ENCODE results near the gene AGT.
"Not testable (repeated sequence)": the region's sequence is repeated elsewhere in the genome, so short reads cannot be mapped to it uniquely, and the experiment has no call there.

AGT gene

DNA sequence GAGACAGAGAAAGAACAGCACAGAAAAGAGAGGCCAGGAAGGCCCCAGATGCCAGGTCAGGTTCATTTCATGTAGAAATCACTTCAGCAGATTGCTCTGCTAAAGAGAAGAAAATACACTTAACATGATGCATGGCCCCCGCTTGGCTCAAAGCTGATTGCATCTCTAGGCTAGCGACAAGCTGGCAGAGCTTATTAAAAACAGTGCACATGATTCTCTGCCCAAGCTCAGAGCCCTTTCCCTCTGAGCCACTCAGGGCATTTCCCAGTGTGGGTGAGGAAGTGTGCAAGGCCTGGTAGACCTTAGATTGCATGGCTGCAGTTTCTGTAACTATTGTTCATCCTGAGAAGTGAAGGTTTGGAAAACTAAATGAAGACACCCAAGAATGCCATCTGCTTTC, 30.0 kb upstream of the AGT start:
- DNase-seq: no peak

DNA sequence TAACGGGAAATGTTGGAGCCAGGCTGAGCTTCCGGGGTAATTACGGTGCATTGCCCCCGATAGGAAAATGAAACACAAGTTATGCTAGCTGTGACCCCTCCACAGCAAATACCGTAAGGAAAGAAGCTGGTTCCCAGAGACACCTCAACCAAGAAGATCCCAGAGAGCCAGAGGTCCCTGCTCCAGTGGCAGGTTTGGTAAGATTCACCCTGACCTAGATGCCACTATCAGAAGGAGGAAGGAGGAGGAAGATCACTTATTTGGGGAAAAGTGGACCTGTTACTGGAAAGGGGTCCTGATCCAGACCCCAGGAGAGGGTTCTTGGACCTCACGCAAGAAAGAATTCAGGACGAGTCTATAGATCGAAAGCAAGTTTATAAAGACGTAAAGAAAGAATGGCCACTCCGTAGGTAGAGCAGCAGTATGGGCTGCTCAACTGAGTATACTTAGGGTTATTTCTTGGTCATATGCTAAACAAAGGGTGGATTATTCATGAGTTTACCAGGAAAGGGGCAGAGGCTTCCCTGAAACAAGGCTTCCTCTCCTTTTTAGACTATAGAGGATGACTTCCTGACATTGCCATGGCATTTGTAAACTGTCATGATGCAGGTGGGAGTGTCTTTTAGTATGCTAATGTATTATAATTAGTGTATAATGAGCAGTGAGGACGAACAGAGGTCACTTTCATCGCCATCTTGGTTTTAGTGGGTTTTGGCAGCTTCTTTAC, 25.8 kb upstream of the AGT start:
- no peak for DNase-seq

DNA sequence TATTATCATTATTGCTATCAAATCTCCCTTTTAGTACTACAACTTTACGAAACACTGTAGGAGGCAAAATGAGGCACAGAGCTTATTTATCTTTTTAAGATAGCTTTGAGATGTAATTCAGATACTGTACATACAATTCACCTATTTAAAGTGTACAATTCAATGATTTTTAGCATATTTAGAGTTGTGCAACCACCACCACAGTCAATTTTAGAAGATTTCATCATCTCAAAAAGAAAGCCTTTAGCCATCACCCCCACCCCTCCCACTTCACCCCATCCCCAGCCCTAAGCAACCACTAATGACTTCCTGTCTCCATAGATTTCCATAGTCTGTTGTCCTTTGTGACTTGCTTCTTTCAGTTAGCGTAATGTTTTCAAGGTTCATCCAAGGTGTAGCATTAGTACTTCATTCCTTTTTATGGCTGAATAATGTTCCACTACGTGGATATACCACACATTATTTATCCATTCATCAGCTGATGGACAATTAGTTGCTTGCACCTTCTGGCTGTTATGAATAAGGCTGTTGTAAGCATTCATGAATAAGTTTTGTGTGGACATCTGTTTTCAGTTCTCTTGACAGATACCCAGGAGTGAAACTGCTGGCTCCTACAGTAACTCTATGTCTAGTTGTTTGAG, 23.8 kb upstream of the AGT start:
- DNase-seq: no peak

DNA sequence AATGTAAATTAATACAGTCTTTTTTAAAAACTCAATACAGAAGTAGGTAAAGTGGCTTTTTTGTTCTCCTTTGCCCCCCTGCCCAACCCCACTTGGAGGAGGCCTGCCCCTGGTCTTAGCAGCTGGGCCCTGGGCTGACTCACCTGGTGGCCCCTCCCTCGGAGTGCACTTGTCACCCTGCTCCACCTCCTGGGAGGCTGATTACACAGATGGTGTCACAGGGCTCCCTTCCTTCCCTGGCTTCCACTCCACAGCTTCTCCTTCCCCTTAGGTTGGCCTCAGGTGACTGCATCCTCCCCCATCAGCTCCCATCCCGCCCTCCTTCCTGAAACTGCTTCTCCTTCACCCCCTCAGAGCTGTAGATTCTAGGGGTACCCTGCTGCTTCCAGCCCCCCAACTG, 21.5 kb upstream of the AGT start:
- DNase-seq: no peak

DNA sequence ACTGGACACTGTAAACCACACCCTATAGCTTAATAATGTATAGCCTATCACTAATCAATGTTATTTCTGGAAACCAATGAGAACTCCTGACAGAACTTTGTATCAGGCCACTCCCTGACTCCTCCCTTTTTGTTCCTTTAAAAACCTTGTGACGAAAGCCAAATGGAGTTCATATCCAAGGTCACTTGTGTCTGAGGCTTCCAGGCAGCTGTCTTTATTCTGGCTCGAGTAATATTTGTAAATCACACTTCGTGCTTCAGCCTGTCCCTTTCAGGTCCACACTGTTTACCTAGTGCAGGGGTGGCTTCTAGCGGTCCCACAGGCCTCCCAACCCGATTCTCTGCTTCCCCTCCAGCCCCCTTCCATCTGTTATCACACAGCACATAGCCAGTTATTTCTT, 17.1 kb upstream of the AGT start:
- DNase-seq: no peak

DNA sequence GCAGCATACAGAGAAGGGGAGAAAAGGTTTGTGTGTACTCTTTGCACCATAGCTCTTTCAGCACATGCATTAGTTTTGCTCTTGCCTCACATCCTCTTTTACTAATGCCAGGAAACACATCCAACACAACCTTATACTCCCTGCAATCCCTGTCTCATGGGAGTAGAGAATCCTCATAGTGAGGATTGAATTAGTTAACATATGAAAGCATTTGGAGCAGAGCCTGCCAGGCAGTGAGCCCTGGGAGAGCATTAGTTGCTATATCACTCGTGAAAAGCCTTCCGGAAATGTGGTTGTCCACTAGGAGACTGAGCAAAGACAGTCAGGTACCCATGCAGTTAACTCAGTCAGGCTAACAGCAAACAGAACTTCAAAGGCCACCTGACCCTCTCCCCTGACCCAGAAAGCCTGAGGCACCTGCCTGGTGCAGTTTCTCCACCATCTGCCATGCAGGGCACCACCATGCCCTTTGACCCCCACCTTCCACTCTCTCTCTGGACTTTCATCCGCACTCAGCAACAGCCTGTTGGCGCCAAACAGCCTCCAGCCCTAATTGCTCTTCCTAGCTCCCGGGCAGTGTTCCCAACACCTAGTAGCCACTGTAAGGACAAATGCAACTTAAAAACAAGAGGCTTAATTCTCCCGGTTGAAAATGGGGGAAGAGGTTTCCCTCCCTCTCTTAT, 14.9 kb upstream of the AGT start:
- DNase-seq: no peak

DNA sequence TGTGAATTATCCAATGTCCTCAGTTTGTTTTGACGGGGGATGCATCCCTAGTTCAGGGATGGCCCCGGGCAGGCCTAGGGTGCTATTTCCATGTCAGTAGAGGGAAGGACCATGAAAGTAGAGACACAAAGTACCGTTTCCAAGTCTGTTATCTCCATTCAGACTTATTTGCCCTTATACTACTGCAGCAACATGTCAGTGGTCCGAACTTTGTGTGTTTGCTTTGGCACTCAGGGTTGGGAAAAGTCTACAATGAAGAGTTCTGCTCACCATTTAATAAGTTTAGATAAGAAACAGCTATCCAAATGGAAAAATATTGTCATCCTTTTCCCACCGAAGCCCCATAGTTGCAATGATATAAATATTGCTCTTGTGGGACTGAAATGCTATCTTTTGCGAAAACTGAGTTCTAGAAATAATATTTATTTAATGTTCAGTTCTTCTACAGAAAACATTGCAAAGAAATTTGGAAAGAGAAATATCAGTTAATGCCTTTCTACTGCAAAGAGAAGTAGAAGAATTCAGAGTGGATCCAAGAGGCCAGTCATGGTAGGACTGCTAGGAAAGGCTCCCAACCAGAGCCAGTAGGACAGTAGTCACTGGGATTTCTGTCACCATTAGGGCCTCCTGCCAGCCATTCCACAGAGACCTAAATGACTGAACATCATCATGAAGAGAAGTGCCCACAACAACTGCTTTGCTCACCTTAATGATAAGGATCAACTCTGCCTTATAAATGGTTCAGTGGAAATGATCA, 11.5 kb upstream of the AGT start:
- no peak for DNase-seq

DNA sequence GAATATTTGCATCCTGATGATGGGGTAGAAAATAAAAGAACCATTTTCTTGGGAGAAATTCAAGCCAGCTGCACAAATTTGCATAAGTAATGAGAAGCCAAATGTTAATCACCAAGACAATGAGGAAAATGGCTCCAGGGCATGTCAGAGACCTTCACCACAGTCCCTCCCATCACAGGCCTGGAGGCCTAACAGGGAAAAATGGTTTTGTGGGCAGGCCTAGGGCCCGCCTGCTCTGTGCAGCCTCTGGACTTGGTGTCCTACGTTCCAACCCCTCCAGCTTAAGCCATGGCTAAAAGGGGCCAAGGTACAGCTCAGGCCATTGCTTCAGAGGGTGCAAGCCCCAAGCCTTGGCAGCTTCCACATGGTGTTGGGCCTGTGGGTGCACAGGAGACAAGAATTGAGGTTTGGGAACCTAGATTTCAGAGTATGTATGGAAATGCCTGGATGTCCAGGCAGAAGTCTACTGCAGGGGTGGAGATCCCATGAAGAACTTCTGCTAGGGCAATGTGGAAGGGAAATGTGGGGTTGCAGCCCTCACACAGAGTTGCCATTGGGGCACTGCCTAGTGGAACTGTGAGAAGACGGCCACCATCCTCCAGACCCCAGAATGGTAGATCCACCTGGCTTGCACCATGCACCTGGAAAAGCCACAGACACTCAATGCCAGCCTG, 8.1 kb upstream of the AGT start:
- not testable (repeated sequence) for DNase-seq

DNA sequence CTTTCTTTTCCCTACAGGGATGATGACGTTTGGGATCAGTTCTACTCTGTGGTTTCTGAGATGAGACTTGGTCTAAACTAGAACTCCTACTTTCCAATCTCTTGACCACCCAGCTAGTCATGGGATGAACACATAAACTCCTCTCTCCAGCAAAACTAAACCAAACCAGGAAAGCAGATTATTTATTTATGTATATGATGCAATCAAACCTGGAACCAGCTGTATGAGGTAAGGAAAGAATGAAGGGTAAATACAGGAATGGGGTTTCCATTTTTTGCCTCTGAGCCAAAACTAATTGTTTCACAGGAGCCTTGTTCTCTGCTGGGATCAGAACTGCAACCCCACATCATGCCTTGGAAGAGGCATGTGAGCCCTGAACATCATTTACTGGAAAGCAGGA, 3.3 kb upstream of the AGT start:
- no peak for DNase-seq

DNA sequence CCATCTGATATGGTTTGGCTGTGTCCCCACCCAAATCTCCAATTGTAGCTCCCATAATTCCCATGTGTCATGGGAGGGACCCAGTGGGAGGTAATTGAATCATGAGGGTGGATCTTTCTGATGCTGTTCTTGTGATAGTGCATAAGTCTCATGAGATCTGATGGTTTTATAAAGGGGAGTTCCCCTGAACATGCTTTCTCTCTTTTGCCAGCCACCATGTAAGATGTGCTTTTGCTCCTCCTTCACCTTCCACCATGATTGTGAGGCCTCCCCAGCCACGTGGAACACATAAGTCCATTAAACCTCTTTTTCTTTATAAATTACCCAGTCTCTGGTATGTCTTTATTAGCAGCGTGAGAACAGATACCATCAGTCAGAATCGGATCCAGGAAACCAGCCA, 2.5 kb upstream of the AGT start:
- not testable (repeated sequence) for DNase-seq

DNA sequence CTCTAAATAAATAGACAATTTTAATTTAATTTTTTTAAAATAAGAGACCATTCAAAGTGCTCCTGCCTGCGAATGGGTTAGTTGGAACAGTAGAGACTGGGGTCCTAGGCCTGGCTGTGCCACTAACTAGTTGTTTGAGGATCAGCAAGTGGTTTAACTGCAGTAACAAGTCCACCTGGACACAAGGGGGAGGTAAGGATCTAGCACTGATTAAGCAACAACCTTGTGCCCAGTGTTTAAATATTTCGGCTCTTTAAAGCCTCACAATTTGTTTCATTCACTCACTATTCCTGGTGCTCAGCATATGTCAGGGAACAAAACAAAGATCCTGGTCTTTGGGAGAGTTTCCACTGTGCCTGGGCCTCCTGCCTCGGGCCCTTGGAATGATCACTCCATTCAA, 1.6 kb upstream of the AGT start:
- no peak for DNase-seq

DNA sequence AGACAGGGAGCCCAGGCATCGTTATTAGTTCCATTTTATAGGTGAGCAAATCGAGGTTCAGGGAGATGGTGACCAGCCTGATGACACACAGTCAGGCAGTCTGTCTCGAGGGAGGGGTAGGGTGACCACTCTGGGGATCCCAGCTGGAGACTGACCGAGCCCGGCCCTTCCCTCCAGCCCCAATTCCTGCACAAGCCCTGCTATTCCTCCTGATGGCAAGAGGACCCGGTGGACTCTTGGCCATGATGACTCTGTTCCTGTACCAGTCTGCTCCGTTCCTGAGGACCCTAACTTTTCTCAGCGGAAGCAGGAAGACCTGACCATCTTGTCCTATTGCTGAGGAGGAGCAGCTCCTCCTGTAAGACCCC, 391 bp downstream of the AGT start:
- no peak for DNase-seq

DNA sequence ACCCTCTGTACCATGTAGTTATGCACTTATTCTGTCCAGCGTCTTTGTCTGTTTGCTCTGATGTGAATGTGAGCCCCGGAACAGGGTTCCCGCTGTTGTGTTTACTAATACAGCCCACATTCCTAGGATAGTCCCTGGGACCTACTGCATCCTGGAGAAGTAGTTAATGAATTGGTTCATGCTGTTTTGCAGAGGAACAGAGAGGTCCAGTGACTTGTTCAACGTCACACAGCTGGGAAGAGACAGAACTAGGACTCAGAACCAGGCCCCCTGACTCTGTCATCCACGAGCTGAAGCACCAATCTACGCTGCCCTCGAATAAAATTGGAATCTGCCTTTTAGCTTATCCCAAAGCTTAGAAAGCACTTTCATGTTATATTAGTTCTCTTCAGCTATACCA, 784 bp downstream of the AGT start:
- DNase-seq: no peak

DNA sequence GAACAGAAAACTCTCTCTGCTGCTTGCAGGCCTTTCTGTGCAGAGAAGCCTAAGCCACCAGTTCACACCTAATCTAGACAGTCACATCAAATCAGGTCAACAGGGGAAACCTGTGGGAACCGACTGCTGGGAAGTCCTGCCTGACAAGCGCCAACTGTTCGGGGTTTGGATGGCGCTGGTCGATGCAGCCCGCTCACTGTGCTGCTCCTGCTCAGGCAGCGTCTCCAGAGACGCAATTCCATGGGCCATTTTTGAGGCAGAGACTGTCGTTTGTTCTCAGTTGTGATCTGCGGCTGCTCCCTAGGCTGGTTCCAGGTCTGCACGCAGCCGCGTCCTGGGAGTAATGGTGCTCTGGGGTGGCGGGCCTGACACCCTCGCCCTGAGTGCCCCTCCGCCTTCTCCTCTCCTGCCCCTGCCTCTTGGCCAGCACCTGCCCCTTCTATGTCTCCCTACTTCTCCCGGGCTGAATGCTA, 1.4 kb downstream of the AGT start:
- DNase-seq: no peak

DNA sequence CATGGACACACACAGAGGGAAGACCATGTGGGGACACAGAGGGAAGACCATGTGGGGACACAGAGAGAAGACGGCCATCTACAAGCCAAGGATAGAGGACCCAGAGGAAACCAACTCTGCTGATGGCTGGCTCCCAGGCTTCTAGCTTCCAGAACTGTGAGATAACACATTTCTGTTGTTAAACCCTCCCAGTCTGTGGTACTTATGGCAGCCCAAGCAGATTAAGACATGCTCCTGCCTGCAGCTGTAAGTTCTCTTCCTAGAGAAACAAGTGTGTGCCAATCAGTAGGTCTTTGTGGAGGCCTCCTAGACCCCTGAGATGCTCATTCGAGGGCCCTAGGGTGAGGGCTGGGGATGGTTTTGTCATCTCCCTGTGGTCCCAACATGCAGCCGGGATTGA, 2.7 kb downstream of the AGT start:
- DNase-seq: no peak

DNA sequence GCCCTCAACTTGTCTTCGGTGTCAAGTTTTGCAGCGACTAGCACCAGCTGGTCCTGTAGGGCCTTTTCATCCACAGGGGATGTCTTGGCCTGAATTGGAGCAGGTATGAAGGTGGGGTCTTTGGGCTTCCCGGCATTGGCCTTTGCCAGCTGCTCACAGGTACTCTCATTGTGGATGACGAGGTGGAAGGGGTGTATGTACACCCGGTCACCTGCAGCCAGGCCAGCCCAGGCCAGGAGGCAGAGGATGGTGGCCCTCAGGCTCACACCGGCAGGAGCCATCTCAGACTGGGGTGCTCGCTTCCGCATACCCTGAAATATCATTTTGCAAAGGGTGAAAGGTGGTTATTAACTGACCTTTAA, 3.4 kb downstream of the AGT start:
- DNase-seq: no peak

DNA sequence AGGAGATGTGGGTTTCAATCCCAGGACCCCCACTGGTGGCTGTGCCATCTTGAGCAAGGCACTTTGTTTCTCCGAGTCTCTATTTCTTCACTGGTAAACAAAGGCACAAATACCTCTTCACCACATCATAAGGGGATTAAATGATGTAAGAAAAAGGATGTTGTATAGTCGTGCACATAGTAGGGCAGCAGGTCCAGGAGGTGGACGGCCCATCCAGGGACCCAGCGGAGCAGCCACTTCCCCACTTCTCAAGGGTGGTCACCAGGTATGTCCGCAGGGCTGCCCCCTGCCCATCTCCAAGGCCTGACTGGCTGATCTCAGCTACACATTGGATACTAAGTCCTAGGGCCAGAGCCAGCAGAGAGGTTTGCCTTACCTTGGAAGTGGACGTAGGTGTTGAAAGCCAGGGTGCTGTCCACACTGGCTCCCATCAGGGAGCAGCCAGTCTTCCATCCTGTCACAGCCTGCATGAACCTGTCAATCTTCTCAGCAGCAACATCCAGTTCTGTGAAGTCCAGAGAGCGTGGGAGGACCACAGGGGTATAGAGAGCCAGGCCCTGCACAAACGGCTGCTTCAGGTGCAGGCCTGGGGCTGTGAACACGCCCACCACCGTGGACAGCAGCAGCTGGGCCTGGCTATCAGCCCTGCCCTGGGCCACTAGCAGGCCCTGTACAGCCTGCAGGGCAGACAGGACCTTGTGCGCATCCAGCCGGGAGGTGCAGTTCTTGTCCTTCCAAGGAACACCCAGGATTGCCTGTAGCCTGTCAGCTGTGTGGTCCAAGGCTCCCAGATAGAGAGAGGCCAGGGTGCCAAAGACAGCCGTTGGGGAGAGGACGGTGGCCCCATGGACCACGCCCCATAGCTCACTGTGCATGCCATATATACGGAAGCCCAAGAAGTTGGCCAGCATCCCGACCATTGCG, 4.0 kb downstream of the AGT start:
- DNase-seq: no peak

DNA sequence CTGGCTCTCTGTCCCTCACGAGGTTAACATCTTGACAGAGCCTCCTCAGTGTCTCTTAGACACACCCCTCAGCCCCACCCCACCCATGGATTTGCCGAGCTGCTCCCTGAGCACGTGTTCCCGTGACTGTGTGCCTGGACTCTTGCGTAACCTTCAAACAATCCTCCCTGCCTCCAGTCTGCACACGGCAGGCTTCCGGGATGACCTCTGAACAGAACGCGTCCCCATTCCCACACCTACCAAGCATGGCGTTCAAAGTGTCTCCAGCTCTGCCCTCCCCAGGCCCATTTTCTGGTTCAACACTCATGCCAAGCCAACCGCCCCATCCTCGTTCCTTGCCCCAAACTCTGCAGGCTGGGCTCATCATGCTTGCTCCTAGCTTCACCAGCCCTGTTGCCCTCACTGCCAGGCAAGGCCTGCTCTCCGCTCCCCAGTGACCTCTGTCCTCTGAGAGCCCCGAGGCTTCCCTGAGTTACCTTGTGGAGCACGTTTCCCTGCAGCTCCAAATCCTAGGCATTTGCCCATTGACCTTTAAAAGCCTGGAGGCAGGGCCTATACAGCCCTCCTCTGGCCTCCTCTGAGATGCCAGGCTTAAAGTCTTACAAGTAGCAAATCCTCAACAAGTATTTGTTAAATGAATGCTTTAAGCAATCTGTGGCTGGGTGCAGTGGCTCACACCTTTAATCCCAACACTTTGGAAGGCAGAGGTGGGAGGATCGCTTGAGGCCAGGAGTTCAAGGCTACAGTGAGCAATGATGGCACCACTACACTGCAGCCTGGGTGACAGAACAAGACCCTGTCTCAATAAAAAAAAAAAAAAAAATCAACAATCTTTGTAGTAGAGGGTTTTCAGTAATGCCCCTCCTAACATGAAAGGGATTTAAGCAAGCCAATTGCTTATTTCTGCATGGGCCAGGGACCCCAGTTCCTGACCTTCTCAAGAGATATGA, 5.0 kb downstream of the AGT start:
- DNase-seq: no peak

DNA sequence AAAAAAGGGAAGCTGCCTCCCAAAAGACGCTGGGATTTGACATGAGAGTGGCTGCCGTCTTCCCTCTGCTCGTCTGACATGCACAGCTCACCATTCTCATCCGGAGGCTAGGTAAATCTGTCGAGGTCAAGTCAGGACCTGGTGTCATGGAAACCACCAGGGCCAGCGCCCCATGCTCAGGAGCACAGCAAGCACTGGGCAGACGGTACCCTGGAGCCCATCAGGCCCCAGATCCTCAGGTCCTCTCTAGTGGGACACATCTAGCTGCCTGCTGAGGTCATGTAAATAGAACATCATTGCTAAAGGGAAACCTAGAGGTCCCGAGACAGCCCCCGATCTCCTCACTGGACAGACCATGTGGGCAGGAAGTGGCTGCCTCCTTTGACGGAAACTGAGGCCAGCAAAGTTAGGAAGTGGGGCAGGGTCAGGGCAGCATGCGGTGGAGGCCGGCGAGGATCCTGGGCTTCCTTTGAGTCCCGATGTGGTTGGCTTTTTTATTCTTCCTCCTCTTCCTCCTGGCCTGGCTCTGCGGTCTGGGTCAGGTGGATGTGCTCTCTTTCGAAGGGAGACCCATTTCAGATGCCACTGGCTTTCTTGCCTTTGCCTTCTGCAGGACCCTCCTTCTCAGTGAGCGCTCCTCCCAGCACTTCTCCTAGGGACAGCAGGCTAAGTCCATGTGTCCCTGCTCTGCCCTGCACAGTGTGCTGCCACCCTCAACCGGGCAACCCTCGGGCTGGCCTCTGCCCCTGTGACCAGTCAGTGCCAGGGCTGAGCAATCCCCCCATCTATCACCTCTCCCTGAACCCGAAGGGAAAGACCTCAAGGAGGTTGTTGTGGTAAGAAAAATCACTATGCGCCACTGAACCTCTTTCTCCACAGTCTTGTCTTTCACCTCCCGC, 5.9 kb downstream of the AGT start:
- DNase-seq: no peak

Measured in CD4-positive, alpha-beta T cell treated with Interleukin-17A for 4 hours (primary cell).